B cell (primary cell): ENCODE results near the gene SCART1. TPM values are rescaled to one million over a fixed set of nuclear protein-coding genes. Genes with fewer than 3 reads are reported as not detected.

Source experiments
- ATAC-seq: fragments of 200-7000 bp; cut with Tn5 transposase; one replicate; pipeline ENCODE4 v1.10.0; 2021; ENCODE audit warnings: low read depth, mild to moderate bottlenecking, moderate number of reproducible peaks, moderate library complexity
- CTCF ChIA-PET: fragments of 350-600 bp; sonication (Branson Sonifier 250); formaldehyde crosslinking; loops from one replicate; lab custom pipeline; 2021; ENCODE audit warnings: antibody characterized with exemption, inconsistent platforms; lab: Charles Lee
- POLR2A ChIA-PET: fragments of 350-600 bp; sonication (Branson Sonifier 250); formaldehyde crosslinking; loops from one replicate; lab custom pipeline; 2021; ENCODE audit warnings: antibody characterized with exemption; lab: Charles Lee
- DNase-seq: peaks from one replicate; pipeline ENCODE4 v3.0.0; 2013
- H2AFZ ChIP-seq: 2 replicates; pipeline ENCODE4 v1.6.1; 2012; ENCODE audit warnings: mild to moderate bottlenecking, low read depth, low read length; ENCODE audit not compliant: insufficient read depth, poor library complexity, severe bottlenecking
- H3K27ac ChIP-seq, 2 donors: 1 replicate in 1 of 2; 2 replicates in 1 of 2; pipeline ENCODE4 v1.5.1; 2012 to 2013; ENCODE audit warnings: low read length in 2 of 2, mild to moderate bottlenecking in 2 of 2, moderate library complexity in 1 of 2
- H3K27me3 ChIP-seq, 4 experiments: fragments of 200-600 bp in 1 of 4; sonication (generic) in 1 of 4; replicated peaks in 1 of 4; 1 replicate in 2 of 4; 2 replicates in 2 of 4; pipeline versions ENCODE4 v1.6.1 to v1.7.0; 2013 to 2016; ENCODE audit warnings: low read length in 3 of 4, mild to moderate bottlenecking in 2 of 4, mixed read lengths in 1 of 4, moderate library complexity in 1 of 4; ENCODE audit not compliant: insufficient read depth in 4 of 4, control insufficient read depth in 3 of 4; ENCODE audit errors: control extremely low read depth in 1 of 4
- H3K36me3 ChIP-seq, 2 experiments: replicated peaks in 1 of 2; 1 replicate in 1 of 2; 2 replicates in 1 of 2; pipeline versions ENCODE4 v1.6.1 to v1.7.1; 2013; ENCODE audit warnings: low read length in 1 of 2; ENCODE audit not compliant: insufficient read depth in 2 of 2, control insufficient read depth in 1 of 2; ENCODE audit errors: control extremely low read depth in 1 of 2, extremely low read depth in 1 of 2
- H3K4me1 ChIP-seq, 2 donors: fragments of 200-600 bp in 1 of 2; sonication (generic) in 1 of 2; 1 replicate in 1 of 2; 2 replicates in 1 of 2; pipeline versions ENCODE4 v1.5.1 to v1.6.1; 2013 to 2017; ENCODE audit warnings: low read length in 2 of 2; ENCODE audit not compliant: control insufficient read depth in 2 of 2, insufficient read depth in 2 of 2
- H3K4me2 ChIP-seq: replicated peaks from 2 replicates; pipeline ENCODE3; 2012; ENCODE audit warnings: mild to moderate bottlenecking, low read depth, low read length; ENCODE audit not compliant: poor library complexity, severe bottlenecking
- H3K4me3 ChIP-seq, 5 experiments: fragments of 200-600 bp in 1 of 5; sonication (generic) in 1 of 5; 1 replicate in 3 of 5; 2 replicates in 2 of 5; pipeline versions ENCODE4 v1.5.1 to v1.7.0; 2011 to 2016; ENCODE audit warnings: low read length in 4 of 5, mild to moderate bottlenecking in 4 of 5, low read depth in 2 of 5, control low read depth in 1 of 5, moderate library complexity in 1 of 5; ENCODE audit not compliant: insufficient read depth in 1 of 5; ENCODE audit errors: control extremely low read depth in 1 of 5, extremely low read depth in 1 of 5
- H3K79me2 ChIP-seq: fragments of 200-600 bp; sonication (generic); one replicate; pipeline ENCODE4 v1.6.0; 2016; ENCODE audit warnings: low read length; ENCODE audit not compliant: control insufficient read depth, insufficient read depth
- H3K9ac ChIP-seq: fragments of 200-600 bp; sonication (generic); 2 replicates; pipeline ENCODE4 v1.6.1; 2017; ENCODE audit warnings: mild to moderate bottlenecking, low read length, moderate library complexity
- H3K9me3 ChIP-seq, 3 donors: one replicate each; pipeline versions ENCODE4 v1.6.1 to v1.7.1; 2013; ENCODE audit warnings: low read length in 2 of 3; ENCODE audit not compliant: control insufficient read depth in 2 of 3, insufficient read depth in 1 of 3; ENCODE audit errors: control extremely low read depth in 1 of 3
- H4K20me1 ChIP-seq: 2 replicates; pipeline ENCODE4 v1.6.0; 2012; ENCODE audit warnings: mild to moderate bottlenecking, low read length; ENCODE audit not compliant: insufficient read depth, control insufficient read depth, poor library complexity, severe bottlenecking
- H3K27ac Mint-ChIP-seq: one replicate; pipeline ENCODE4 v1.8.0; 2021; ENCODE audit warnings: mixed read lengths
- H3K27me3 Mint-ChIP-seq: one replicate; pipeline ENCODE4 v1.8.0; 2021; ENCODE audit warnings: mixed read lengths
- H3K4me1 Mint-ChIP-seq: one replicate; pipeline ENCODE4 v1.8.0; 2021; ENCODE audit warnings: mixed read lengths
- H3K4me3 Mint-ChIP-seq: one replicate; pipeline ENCODE4 v1.8.0; 2021; ENCODE audit warnings: mixed read lengths
- H3K9me3 Mint-ChIP-seq: one replicate; pipeline ENCODE4 v1.8.0; 2022; ENCODE audit warnings: mixed read lengths; ENCODE audit not compliant: insufficient read depth
- CTCF ChIP-seq: fragments of 200-600 bp; IDR thresholded peaks from one replicate; pipeline ENCODE4 v1.8.0; 2022; ENCODE audit warnings: antibody characterized with exemption, mild to moderate bottlenecking
- EZH2 ChIP-seq: IDR thresholded peaks from 2 replicates; pipeline ENCODE4 v1.6.1; 2012; ENCODE audit warnings: borderline replicate concordance, low read depth, mild to moderate bottlenecking, moderate library complexity, low read length; ENCODE audit not compliant: insufficient read depth, poor library complexity, severe bottlenecking
- WGBS: methylation state at CpG from one replicate; pipeline ENCODE4 v1.1.5; 2013; ENCODE audit warnings: missing lambda C conversion rate; ENCODE audit not compliant: insufficient coverage; 5-methylcytosine and 5-hydroxymethylcytosine counted together
- intact Hi-C: fragments of 100-400 bp; cut with micrococcal nuclease; formaldehyde crosslinking; loops from one replicate; pipeline ENCODE4 v1.10.0; 2022
- polyA plus RNA-seq: library from polyadenylated mRNA; depleted of rRNA; stranded (reverse); fragments of >200 nt; gene quantifications from 2 replicates; pipeline ENCODE4 v1.2.3, GENCODE V29; 2012
- total RNA-seq, 2 donors: library from RNA; stranded (reverse); fragments of 120-200 nt in 1 of 2; gene quantifications; 1 replicate in 1 of 2; 2 replicates in 1 of 2; pipeline versions ENCODE4 v1.2.3 to v1.2.4, GENCODE V29; 2013 to 2022

The SCART1 gene
- total and polyA plus RNA-seq, 2 donors (not counting 1 experiment from before 2014, with no cell fraction given) = 4.1 to 4.7 TPM

- intact Hi-C loops = no loop called here
- no peak overlapping the region for H3K4me3 ChIP-seq
- no peak overlapping the region for H3K4me2 ChIP-seq
- H3K27me3 ChIP-seq = no peaks in the 10 kb centered on the region
- no peaks in the 10 kb centered on the region for H3K36me3 ChIP-seq
- DNase-seq = no peak
- Mint-ChIP-seq H3K9me3 (no peaks in the 10 kb centered on the region), H3K27me3 (no peaks in the 10 kb centered on the region), H3K4me3 (no peak overlapping the region), H3K4me1 (peaks cover 3% of the 10 kb centered on the region), H3K27ac (no peak overlapping the region)
- H4K20me1 ChIP-seq = no peaks in the 10 kb centered on the region
- CTCF ChIA-PET = no interaction called here
- WGBS = 94% methylated on average over 6 of the region's 7 CpGs
- no peak for ATAC-seq
- no peak for TF ChIP-seq EZH2
- TF ChIP-seq CTCF = no peak
- H3K9me3 ChIP-seq = peaks cover 0 to 3% (median 0%) of the 10 kb centered on the region in 3 donors
- POLR2A ChIA-PET = no interaction called here
- H3K27ac ChIP-seq = no peak overlapping the region
- H3K9ac ChIP-seq = no peak overlapping the region
- H3K79me2 ChIP-seq = no peaks in the 10 kb centered on the region
- no peaks in the 10 kb centered on the region for H3K4me1 ChIP-seq
- no peak overlapping the region for H2AFZ ChIP-seq
Observed at GRCh38 chr10:133471300-133472109, 17.8 kb downstream of the SCART1 start.

- no peaks in the 10 kb centered on the region for H3K9me3 Mint-ChIP-seq
- Histone ChIP-seq H3K27me3 (no peaks in the 10 kb centered on the region), H2AFZ (no peak overlapping the region), H3K4me1 (no peaks in the 10 kb centered on the region), H3K79me2 (no peaks in the 10 kb centered on the region), H3K9me3 (peaks cover 0 to 3% (median 0%) of the 10 kb centered on the region in 3 donors), H3K27ac (no peak overlapping the region), H3K9ac (no peak overlapping the region), H3K36me3 (no peaks in the 10 kb centered on the region), H4K20me1 (no peaks in the 10 kb centered on the region), H3K4me3 (no peak overlapping the region), H3K4me2 (no peak overlapping the region)
- ChIA-PET CTCF (no interaction called here), POLR2A (no interaction called here)
- TF ChIP-seq EZH2 = no peak
- TF ChIP-seq CTCF = no peak
- no peak for DNase-seq
- H3K4me3 Mint-ChIP-seq = no peak overlapping the region
- no peak overlapping the region for H3K27ac Mint-ChIP-seq
- ATAC-seq = no peak
- WGBS = 51% methylated on average over 3 of the region's 4 CpGs
- H3K27me3 Mint-ChIP-seq = no peaks in the 10 kb centered on the region
- intact Hi-C loops = no loop called here
- H3K4me1 Mint-ChIP-seq = peaks cover 3% of the 10 kb centered on the region
Observed at GRCh38 chr10:133473270-133473669, 19.5 kb downstream of the SCART1 start.
